ENCODE results near the gene MISP3. TPM values are rescaled to one million over a fixed set of nuclear protein-coding genes. Genes with fewer than 3 reads are reported as not detected.
"Not testable (repeated sequence)": the region's sequence is repeated elsewhere in the genome, so short reads cannot be mapped to it uniquely, and the experiment has no call there.

MISP3 gene
- total RNA-seq: 1 to 10 TPM; 1.5 to 4.1 TPM

DNA sequence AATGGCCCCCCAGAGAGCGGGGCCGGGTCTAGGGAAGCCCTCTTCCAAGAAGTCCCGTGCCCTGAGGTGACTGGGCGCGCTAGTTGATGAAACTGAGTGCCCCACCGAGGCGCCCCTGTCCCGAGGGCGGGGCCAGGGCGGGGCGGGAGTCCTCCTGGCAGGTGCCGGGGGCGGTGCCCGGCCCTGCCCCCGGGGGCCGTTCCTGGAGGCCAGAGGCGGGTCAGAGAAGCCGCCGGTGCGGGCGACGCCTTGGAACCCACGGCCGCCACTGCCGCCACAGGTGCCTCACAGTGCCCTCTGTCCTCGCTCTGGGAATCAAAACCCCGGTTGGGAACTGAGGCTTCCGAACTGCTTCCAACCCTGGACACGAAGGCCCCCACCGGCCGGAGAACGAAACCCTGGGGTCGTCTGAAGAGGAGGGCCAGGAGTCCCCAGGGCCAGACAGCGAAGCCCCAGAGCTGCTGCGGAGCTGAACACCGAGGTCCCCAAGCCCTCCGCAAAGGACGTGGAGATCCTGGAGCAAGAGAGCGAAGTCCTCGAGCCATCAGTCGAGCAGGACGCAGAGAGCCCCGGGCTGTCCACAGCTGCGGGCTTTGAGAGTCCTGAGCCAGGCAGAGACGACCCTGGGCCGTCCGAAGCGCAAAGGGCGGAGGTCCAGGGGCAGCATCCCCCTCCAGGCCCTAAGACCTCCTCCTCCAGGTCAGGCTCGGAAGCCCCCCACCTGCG is at the start of gene MISP3:
Gene MISP3, plus strand, starts transcription at position 252 of the 726 bp plus-strand sequence. CDS start 524 bp downstream, outside the sequence.
- no peaks in the 10 kb centered on the region for H3K27me3 Mint-ChIP-seq
- H3K4me1 Mint-ChIP-seq: no peaks in the 10 kb centered on the region
- peak within 1 kb of the TSS; percentile 82 for H3K27ac Mint-ChIP-seq
- H3K9me3 Mint-ChIP-seq: no peaks in the 10 kb centered on the region
- no peaks in the 10 kb centered on the region for H3K36me3 Mint-ChIP-seq (ENCODE audit: low read depth)
- H3K4me3 Mint-ChIP-seq: peak within 1 kb of the TSS; percentile 92
- ATAC-seq (replicated peaks): peak; percentile 44

DNA sequence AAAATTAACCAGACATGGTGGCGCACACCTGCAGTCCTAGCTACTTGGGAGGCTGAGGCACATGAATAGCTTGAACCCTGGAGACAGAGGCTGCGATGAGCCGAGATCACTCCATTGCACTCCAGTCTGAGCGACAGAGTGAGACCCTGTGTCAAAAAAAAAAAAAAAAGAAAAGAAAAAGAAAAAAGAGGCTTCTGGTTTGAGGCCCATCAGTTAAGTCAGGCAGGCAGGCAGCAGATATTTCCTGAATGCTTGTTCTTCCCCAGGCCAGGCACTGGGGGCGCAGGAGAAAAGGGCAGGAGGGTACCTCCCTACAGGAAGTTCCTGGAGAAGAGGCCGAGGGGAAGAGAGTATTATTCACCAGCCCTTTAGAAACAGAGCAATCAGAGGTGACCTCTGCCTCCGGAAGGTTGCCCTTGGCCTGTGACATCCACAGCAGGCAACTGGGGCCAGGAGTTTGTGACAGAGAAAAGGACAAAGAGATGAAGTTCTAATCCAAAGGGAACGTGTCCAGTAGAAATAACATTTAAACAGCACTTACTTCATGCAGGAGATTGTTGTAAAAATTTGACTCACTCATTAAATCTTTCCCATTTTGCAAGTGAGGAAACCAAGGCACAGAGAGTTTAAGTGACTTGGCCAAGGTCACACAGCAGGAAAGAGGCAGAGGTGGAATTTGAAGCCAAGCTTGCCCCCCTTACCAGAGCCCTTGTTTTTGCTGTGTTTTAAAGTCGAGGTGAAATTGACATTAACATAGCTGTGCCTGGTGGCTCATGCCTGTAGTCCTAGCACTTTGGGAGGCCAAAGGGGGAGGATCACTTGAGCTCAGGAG is 49.0 kb upstream of the MISP3 start:
- Mint-ChIP-seq H3K9me3 (no peaks in the 10 kb centered on the region), H3K27me3 (no peaks in the 10 kb centered on the region), H3K36me3 (ENCODE audit: low read depth) (no peaks in the 10 kb centered on the region), H3K27ac (peak overlapping the region; percentile 40), H3K4me1 (no peaks in the 10 kb centered on the region), H3K4me3 (no peak overlapping the region)
- ATAC-seq (replicated peaks): peak; percentile 12

DNA sequence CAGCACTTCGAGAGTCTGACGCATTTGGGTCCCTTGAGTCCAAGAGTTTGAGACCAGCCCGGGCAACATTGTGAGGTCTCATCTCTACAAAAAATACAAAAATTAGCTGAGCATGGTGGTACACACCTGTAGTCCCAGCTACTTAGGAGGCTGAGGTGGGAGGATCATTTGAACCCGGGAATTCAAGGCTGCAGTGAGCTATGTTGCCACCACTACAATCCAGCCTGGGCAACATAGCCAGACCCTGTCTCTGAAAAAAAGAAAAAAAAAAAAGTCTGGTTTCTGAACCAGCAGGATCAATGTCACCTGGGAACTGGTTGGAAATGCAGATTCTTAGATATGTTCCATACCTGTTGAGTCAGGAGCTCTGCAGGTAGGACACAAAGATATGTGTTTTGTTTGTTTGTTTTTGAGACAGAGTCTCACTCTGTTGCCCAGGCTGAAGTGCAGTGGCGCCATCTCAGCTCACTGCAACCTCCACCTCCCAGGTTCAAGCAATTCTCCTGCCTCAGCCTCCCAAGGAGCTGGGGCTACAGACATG is 45.9 kb upstream of the MISP3 start:
- H3K4me1 Mint-ChIP-seq; ATAC-seq (replicated peaks); H3K27ac Mint-ChIP-seq; H3K4me3 Mint-ChIP-seq; H3K36me3 Mint-ChIP-seq (ENCODE audit: low read depth); H3K27me3 Mint-ChIP-seq; H3K9me3 Mint-ChIP-seq: not testable (repeated sequence)

DNA sequence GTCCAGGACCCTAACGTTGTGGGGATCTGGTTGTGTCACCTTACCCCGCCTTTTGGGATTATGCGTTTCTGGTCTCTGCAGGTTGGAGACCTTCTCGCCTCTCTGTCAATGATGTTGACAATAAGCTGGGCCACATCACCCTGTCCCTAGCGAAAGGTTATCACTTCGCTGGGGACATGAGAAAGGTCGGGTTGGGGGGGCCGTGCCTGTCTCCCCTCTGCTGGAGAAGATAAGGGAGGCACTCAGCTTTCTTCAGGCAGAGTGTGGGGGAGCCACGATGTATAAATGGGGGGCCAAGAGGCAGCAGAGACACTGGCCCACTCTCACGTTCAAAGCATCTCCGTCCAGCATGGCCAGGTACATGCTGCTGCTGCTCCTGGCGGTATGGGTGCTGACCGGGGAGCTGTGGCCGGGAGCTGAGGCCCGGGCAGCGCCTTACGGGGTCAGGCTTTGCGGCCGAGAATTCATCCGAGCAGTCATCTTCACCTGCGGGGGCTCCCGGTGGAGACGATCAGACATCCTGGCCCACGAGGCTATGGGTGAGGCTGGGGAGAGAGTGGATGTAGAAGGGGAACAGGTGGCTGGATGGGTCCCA is 44.6 kb upstream of the MISP3 start, which contains the start of gene RLN3:
Gene RLN3, plus strand, starts transcription at position 293 of the 595 bp plus-strand sequence. Its CDS starts 57 bp downstream, at position 350.
- H3K36me3 Mint-ChIP-seq (ENCODE audit: low read depth): peaks cover 13% of the 10 kb centered on the region
- no peaks in the 10 kb centered on the region for H3K27me3 Mint-ChIP-seq
- no peaks in the 10 kb centered on the region for H3K9me3 Mint-ChIP-seq
- no peak within 1 kb of the TSS for H3K4me3 Mint-ChIP-seq
- no peak within 1 kb of the TSS for H3K27ac Mint-ChIP-seq
- ATAC-seq (replicated peaks): no peak
- H3K4me1 Mint-ChIP-seq: peaks cover 6% of the 10 kb centered on the region

DNA sequence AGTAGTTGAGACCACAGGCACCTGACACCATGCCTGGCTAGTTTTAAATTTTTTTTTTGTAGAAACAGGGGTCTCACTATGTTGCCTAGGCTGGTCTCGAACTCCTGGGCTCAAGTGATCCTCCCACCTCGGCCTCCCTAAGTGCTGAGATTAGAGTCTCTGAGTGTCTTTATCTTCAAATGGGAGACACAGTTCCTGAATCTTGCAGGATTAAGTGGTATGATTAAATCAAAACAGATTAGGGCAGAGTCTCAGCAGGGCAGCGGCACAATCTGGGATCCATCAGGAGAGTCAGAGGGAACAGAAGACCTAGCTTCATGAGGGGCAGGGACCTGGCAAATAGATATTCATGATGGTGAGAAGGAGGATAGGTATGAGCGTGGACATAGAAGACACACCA is 43.7 kb upstream of the MISP3 start:
- no peaks in the 10 kb centered on the region for H3K9me3 Mint-ChIP-seq
- no peak for ATAC-seq (replicated peaks)
- H3K4me1 Mint-ChIP-seq: peaks cover 7% of the 10 kb centered on the region
- no peak overlapping the region for H3K4me3 Mint-ChIP-seq
- H3K36me3 Mint-ChIP-seq (ENCODE audit: low read depth): peaks cover 18% of the 10 kb centered on the region
- no peaks in the 10 kb centered on the region for H3K27me3 Mint-ChIP-seq
- H3K27ac Mint-ChIP-seq: no peak overlapping the region

DNA sequence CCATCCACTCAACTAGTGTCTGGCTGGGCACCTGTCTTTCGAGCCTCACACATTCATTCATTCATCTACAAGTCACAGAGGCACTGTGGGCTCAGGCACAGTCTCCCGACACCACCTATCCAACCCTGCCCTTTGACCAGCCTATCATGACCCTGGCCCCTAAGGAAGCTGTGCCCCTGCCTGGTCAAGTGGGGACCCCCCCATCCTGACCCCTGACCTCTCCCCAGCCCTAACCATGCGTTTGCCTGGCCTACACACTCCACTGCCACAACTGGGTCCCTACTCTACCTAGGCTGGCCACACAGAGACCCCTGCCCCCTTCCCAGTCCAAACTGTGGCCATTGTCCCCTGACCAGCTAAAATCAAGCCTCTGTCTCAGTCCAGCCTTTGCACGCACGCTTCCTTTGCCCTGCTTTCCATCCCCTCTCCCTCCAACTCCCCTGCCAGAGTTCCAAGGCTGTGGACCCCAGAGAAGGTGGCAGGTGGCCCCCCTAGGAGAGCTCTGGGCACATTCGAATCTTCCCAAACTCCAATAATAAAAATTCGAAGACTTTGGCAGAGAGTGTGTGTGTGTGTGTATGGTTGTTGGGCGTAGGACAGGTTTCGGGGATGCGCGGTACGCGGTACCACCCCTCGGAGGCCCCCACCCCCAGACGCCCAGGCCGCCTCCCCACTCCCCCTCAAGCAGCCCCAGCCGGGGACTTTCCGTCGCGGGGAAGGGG is 41.4 kb upstream of the MISP3 start:
- Mint-ChIP-seq H3K4me1 (peaks cover 12% of the 10 kb centered on the region), H3K9me3 (no peaks in the 10 kb centered on the region), H3K27ac (peak overlapping the region; percentile 91), H3K36me3 (ENCODE audit: low read depth) (peaks cover 35% of the 10 kb centered on the region), H3K27me3 (no peaks in the 10 kb centered on the region), H3K4me3 (peak overlapping the region; percentile 85)
- ATAC-seq (replicated peaks): no peak

DNA sequence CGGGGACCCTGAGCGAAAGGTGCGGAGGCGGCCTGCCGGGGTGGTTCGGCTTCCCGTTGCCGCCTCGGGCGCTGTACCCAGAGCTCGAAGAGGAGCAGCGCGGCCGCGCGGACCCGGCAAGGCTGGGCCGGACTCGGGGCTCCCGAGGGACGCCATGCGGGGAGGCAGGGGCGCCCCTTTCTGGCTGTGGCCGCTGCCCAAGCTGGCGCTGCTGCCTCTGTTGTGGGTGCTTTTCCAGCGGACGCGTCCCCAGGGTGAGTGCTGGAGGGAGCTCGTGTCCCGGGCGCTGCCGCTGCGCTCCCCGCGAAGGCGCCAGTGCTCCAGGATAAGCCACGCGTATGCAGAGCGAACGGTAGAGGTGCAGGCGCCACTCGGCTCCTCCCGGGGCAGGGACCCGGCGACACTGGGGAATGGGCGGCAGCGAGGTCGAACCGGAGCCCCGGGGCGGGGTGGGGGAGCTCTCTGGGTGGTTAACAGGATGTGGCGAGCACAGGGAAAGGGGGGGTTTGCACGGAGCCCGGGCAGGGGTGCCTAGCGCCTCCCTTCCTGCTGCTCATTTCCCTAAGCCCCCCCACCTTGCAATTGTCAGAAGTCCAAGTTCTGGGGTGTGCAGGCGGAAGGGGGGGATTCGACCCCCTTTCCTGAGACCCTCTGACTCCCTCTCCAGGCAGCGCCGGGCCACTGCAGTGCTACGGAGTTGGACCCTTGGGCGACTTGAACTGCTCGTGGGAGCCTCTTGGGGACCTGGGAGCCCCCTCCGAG is 40.7 kb upstream of the MISP3 start, which contains the start of gene IL27RA:
Gene IL27RA, plus strand, starts transcription at position 44 of the 762 bp plus-strand sequence. Its CDS starts 111 bp downstream, at position 155.
- no peaks in the 10 kb centered on the region for H3K9me3 Mint-ChIP-seq
- H3K36me3 Mint-ChIP-seq (ENCODE audit: low read depth): peaks cover 43% of the 10 kb centered on the region
- peak; percentile 78 for ATAC-seq (replicated peaks)
- no peaks in the 10 kb centered on the region for H3K27me3 Mint-ChIP-seq
- peaks cover 12% of the 10 kb centered on the region for H3K4me1 Mint-ChIP-seq
- peak within 1 kb of the TSS; percentile 91 for H3K27ac Mint-ChIP-seq
- H3K4me3 Mint-ChIP-seq: peak within 1 kb of the TSS; percentile 85

DNA sequence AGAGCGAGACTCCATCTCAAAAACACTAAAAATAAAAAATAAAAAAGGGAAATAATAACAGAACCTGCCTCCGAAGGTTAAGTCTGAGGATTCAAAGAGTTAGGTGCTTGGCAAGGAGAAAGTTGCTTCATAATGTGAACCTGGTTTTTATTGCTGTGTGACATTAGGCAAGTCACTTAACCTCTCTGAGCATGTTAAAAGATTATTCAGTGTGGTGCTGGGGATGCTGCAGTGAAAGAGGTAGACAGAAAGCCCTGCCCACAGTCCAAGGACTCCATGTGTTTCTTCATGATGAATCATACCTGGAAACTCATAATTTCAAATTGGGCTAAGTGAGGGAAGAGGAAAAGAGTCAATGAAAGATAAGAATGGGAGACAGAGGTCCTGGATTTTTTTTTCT is 38.6 kb upstream of the MISP3 start:
- H3K9me3 Mint-ChIP-seq: no peaks in the 10 kb centered on the region
- peaks cover 12% of the 10 kb centered on the region for H3K4me1 Mint-ChIP-seq
- peaks cover 63% of the 10 kb centered on the region for H3K36me3 Mint-ChIP-seq (ENCODE audit: low read depth)
- H3K4me3 Mint-ChIP-seq: peak overlapping the region; percentile 51
- H3K27ac Mint-ChIP-seq: peak overlapping the region; percentile 51
- H3K27me3 Mint-ChIP-seq: no peaks in the 10 kb centered on the region
- no peak for ATAC-seq (replicated peaks)

DNA sequence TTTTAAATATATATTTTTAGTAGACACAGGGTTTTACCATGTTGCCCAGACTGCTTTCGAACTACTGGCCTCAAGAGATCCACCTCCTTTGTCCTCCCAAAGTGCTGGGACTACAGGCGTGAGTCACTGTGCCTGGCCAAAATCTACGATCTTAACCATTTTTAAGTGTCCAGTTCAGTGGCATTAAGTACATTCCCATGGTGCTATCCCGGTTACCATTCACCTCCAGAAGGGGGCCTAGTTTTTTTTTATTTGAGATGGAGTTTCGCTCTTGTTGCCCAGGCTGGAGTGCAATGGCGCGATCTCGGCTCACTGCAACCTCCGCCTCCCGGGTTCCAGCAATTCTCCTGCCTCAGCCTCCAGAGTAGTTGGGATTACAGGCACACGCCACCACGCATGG is 37.4 kb upstream of the MISP3 start:
- H3K27ac Mint-ChIP-seq; H3K9me3 Mint-ChIP-seq; H3K4me3 Mint-ChIP-seq; H3K27me3 Mint-ChIP-seq; ATAC-seq (replicated peaks): not testable (repeated sequence)
- peaks cover 12% of the 10 kb centered on the region for H3K4me1 Mint-ChIP-seq
- peaks cover 75% of the 10 kb centered on the region for H3K36me3 Mint-ChIP-seq (ENCODE audit: low read depth)

DNA sequence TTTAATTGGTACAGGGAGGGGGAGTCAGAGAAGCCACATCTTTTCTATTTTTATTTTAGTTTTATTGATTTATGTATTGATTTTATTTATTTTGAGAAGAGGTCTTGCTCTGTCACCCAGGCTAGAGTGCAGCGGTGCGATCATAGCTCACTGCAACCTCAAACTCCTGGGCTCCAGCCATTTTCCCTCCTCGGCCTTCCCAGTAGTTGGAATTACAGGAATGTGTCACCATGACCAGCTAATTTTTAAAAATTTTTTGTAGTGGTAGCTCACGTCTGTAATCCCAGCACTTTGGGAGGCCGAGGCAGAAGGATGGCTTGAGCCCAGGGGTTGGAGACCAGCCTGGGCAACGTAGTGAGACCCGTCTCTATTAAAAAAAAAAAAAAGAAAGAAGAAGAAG is 36.9 kb upstream of the MISP3 start:
- Mint-ChIP-seq H3K36me3 (ENCODE audit: low read depth) (peaks cover 81% of the 10 kb centered on the region), H3K4me3 (no peak overlapping the region), H3K27ac (no peak overlapping the region), H3K27me3 (no peaks in the 10 kb centered on the region), H3K9me3 (no peaks in the 10 kb centered on the region), H3K4me1 (peaks cover 12% of the 10 kb centered on the region)
- ATAC-seq (replicated peaks): no peak

DNA sequence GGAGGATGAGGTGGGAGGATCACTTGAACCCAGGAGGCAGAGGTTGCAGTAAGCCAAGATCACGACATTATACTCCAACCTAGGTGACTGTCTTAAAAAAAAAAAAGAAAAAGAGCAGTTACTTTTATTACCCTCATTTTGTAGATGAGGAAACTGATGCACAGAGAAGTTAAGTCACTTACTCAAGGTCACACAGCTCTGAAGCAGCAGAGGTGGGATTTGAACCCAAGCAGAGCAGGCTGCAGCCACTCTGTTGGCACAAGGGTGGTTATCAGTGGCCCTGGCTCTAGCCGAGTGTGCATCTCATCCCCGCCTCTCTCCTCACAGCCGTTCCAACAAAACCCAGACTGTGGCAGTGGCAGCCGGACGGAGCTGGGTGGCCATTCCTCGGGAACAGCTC is 33.4 kb upstream of the MISP3 start:
- Mint-ChIP-seq H3K4me3 (no peak overlapping the region), H3K9me3 (no peaks in the 10 kb centered on the region), H3K27me3 (no peaks in the 10 kb centered on the region), H3K27ac (no peak overlapping the region), H3K4me1 (peaks cover 2% of the 10 kb centered on the region), H3K36me3 (ENCODE audit: low read depth) (peaks cover 89% of the 10 kb centered on the region)
- no peak for ATAC-seq (replicated peaks)

DNA sequence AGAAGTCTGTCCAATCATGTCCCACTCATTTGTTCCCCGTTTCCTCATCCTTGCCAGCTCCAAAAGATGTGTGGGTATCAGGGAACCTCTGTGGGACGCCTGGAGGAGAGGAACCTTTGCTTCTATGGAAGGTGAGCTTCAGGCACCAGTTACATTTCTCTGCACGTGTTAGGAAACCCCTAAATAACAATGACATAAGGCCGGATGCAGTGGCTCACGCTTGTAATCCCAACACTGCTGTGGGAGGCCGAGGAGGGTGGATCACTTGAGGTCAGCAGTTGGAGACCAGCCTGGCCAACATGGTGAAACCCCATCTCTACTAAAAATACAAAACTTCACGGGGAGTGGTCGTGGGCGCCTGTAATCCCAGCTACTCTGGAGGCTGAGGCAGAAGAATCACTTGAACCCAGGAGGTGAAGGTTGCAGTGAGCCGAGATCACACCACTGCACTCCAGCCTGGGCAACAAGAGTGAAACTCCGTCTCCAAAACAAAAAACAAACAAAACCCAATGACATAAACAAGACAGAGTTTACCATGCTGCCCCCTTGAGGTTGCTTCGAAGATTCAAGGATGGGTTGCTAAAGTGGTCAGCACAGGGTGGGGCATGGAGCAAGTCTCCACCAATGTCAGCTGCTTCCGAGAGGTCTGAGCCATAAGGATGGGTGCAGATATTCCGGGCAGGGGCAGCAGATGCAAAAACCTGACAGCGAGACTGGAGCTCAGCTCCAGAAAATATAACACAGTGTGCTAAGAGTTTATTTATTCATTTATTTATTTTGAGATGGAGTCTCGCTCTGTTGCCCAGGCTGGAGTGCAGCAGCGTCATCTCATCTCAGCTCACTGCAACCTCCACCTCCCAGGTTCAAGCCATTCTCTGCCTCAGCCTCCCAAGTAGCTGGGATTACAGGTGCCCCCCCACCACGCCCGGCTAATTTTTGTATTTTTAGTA is 29.7 kb upstream of the MISP3 start:
- peak; percentile 61 for ATAC-seq (replicated peaks)
- not testable (repeated sequence) for H3K4me3 Mint-ChIP-seq, H3K27me3 Mint-ChIP-seq, H3K4me1 Mint-ChIP-seq, H3K9me3 Mint-ChIP-seq
- peaks cover 94% of the 10 kb centered on the region for H3K36me3 Mint-ChIP-seq (ENCODE audit: low read depth)
- H3K27ac Mint-ChIP-seq: peak overlapping the region; percentile 83

Data from activated T-helper 17 cell treated with anti-CD3 and anti-CD28 coated beads, Interleukin-2, amount 50 U/mL, for 72 hours (primary cell).